Parathyroid adenoma (tissue), 2 donors: ENCODE results near the gene SCFD2.

Source experiments
- H2AFZ ChIP-seq: fragments of 300-600 bp; sonication (generic); one replicate; pipeline ENCODE4 v1.7.0; 2017; ENCODE audit warnings: antibody characterized with exemption, mild to moderate bottlenecking
- H3K27ac ChIP-seq: fragments of 300-600 bp; sonication (generic); one replicate; pipeline ENCODE4 v1.7.0; 2017
- H3K27me3 ChIP-seq: fragments of 300-600 bp; sonication (generic); one replicate; pipeline ENCODE4 v1.7.0; 2017; ENCODE audit warnings: low read length; ENCODE audit not compliant: control insufficient read depth, insufficient read depth
- H3K36me3 ChIP-seq: fragments of 300-600 bp; sonication (generic); one replicate; pipeline ENCODE4 v1.7.0; 2017; ENCODE audit warnings: low read length; ENCODE audit not compliant: control insufficient read depth, insufficient read depth
- H3K4me1 ChIP-seq: fragments of 300-600 bp; sonication (generic); one replicate; pipeline ENCODE4 v1.7.0; 2017; ENCODE audit warnings: control low read depth
- H3K4me2 ChIP-seq: fragments of 300-600 bp; sonication (generic); one replicate; pipeline ENCODE4 v1.7.0; 2017; ENCODE audit warnings: low read length
- H3K4me3 ChIP-seq: fragments of 300-600 bp; sonication (generic); one replicate; pipeline ENCODE4 v1.7.0; 2017; ENCODE audit warnings: low read depth, low read length
- H3K79me2 ChIP-seq: fragments of 300-600 bp; sonication (generic); one replicate; pipeline ENCODE4 v1.7.0; 2017; ENCODE audit warnings: control low read depth
- H3K9ac ChIP-seq: fragments of 300-600 bp; sonication (generic); one replicate; pipeline ENCODE4 v1.7.0; 2017; ENCODE audit warnings: mild to moderate bottlenecking
- H3K9me3 ChIP-seq: fragments of 300-600 bp; sonication (generic); one replicate; pipeline ENCODE4 v1.7.0; 2017; ENCODE audit warnings: low read length; ENCODE audit not compliant: control insufficient read depth
- CTCF ChIP-seq: fragments of 300-600 bp; sonication (generic); IDR thresholded peaks from one replicate; pipeline ENCODE4 v1.7.0; 2017; ENCODE audit warnings: antibody characterized with exemption, mild to moderate bottlenecking
- donor health status: primary hyperparathyroidism.

Gene SCFD2

DNA sequence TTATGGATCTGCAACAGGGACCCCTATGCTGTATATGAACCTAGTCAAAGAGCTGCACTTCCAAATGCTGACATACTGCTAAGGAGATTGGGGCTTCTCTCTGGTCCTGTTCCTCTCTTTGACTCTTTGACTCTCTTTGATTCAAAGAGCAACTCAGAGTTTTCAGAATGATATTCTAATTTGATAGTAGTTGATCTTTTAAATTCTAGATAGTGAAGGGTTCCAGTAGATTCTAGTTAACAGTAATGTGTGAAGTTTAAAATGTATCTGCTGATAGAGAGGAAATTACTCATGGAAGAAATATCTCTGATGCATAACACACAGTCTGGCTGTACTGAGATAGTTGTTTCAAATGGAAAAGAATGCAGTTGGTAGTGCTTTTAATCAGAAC is 264.7 kb downstream of the SCFD2 start:
- Histone ChIP-seq H3K4me3 (no peak overlapping the region), H3K9me3 (no peaks in the 10 kb centered on the region), H3K4me1 (no peaks in the 10 kb centered on the region)

GRCh38 chr4:53100501-53101190 is 265.2 kb downstream of the SCFD2 start:
- no peak for TF ChIP-seq CTCF
- Histone ChIP-seq H3K9ac (no peak overlapping the region), H3K27me3 (no peaks in the 10 kb centered on the region), H3K4me3 (no peak overlapping the region), H3K27ac (no peak overlapping the region), H3K79me2 (no peaks in the 10 kb centered on the region), H2AFZ (no peak overlapping the region), H3K4me2 (no peak overlapping the region), H3K36me3 (no peaks in the 10 kb centered on the region), H3K9me3 (no peaks in the 10 kb centered on the region), H3K4me1 (no peaks in the 10 kb centered on the region)

More for the DNA sequence above, 264.7 kb downstream of the SCFD2 start:
- Histone ChIP-seq H3K36me3 (no peaks in the 10 kb centered on the region), H2AFZ (no peak overlapping the region), H3K79me2 (no peaks in the 10 kb centered on the region), H3K27ac (no peak overlapping the region), H3K4me2 (no peak overlapping the region), H3K9ac (no peak overlapping the region), H3K27me3 (no peaks in the 10 kb centered on the region)
- no peak for TF ChIP-seq CTCF

DNA sequence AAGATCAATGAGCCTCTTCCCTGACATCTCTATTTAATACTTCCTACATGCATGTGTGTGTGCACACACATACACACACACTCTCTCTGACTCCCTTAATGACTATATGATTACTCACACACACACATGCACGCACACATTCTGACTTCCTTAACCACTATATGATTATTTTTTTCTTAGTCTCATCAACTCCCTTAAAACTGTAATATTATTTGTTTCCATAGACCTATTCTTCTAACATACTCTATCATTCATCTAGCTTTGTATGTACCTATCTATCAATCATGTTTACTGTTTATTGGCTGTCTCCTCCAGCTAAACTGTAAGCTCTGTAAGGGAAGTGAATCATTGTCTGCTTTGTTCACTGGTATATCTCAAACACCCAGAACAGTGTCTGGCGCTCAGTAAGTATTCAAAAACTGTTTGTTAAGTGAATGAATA is 267.2 kb downstream of the SCFD2 start:
- Histone ChIP-seq H3K27me3 (no peaks in the 10 kb centered on the region), H3K27ac (no peak overlapping the region), H3K4me1 (no peaks in the 10 kb centered on the region), H3K9ac (no peak overlapping the region), H3K4me2 (no peak overlapping the region), H3K9me3 (no peaks in the 10 kb centered on the region), H3K79me2 (no peaks in the 10 kb centered on the region), H3K36me3 (no peaks in the 10 kb centered on the region), H3K4me3 (no peak overlapping the region), H2AFZ (no peak overlapping the region)
- TF ChIP-seq CTCF = no peak

GRCh38 chr4:53094040-53094439 is 271.8 kb downstream of the SCFD2 start:
- Histone ChIP-seq H2AFZ (no peak overlapping the region), H3K9me3 (no peaks in the 10 kb centered on the region), H3K9ac (no peak overlapping the region)

More at GRCh38 chr4:53094040-53094439, 271.8 kb downstream of the SCFD2 start:
- H3K36me3 ChIP-seq = no peaks in the 10 kb centered on the region
- H3K79me2 ChIP-seq = no peaks in the 10 kb centered on the region
- no peaks in the 10 kb centered on the region for H3K4me1 ChIP-seq
- H3K27ac ChIP-seq = no peak overlapping the region
- H3K27me3 ChIP-seq = no peaks in the 10 kb centered on the region
- no peak for TF ChIP-seq CTCF
- no peak overlapping the region for H3K4me3 ChIP-seq
- H3K4me2 ChIP-seq = no peak overlapping the region
